Activated CD8-positive, alpha-beta T cell treated with anti-CD3 and anti-CD28 coated beads, Interleukin-2, amount 10 ng/mL, durations not matched to agents 7 days and 5 days (primary cell): ENCODE results near the gene PITPNC1. TPM values are rescaled to one million over a fixed set of nuclear protein-coding genes. Genes with fewer than 3 reads are reported as not detected.
"Not testable (repeated sequence)": the region's sequence is repeated elsewhere in the genome, so short reads cannot be mapped to it uniquely, and the experiment has no call there.

ENCODE experiments used
- ATAC-seq: fragments of 150-1000 bp; cut with Tn5 transposase; one replicate; pipeline ENCODE4 v1.10.0; 2021; ENCODE audit warnings: moderate library complexity
- CTCF ChIA-PET: fragments of 350-600 bp; sonication (Branson Sonifier 250); formaldehyde crosslinking; loops from one replicate; lab custom pipeline; 2021; ENCODE audit warnings: antibody characterized with exemption; lab: Charles Lee
- POLR2A ChIA-PET: fragments of 350-600 bp; sonication (Branson Sonifier 250); formaldehyde crosslinking; loops from one replicate; lab custom pipeline; 2021; ENCODE audit warnings: antibody characterized with exemption; lab: Charles Lee
- DNase-seq: peaks from one replicate; pipeline ENCODE4 v3.0.0-alpha.2; 2020
- H3K27ac Mint-ChIP-seq: one replicate; pipeline ENCODE4 v1.8.0; 2021; ENCODE audit warnings: mild to moderate bottlenecking, mixed read lengths
- H3K27me3 Mint-ChIP-seq: one replicate; pipeline ENCODE4 v1.8.0; 2021; ENCODE audit warnings: low read depth, mixed read lengths
- H3K36me3 Mint-ChIP-seq: one replicate; pipeline ENCODE4 v1.8.0; 2021; ENCODE audit warnings: low read depth, mixed read lengths
- H3K4me1 Mint-ChIP-seq: one replicate; pipeline ENCODE4 v1.8.0; 2021; ENCODE audit warnings: low read depth, mixed read lengths
- H3K4me3 Mint-ChIP-seq: one replicate; pipeline ENCODE4 v1.8.0; 2021; ENCODE audit warnings: mild to moderate bottlenecking, mixed read lengths
- H3K9me3 Mint-ChIP-seq: one replicate; pipeline ENCODE4 v1.8.0; 2022; ENCODE audit warnings: mixed read lengths; ENCODE audit not compliant: insufficient read depth
- total RNA-seq, 2 experiments: library from RNA; stranded (reverse); gene quantifications; one replicate each; pipeline ENCODE4 v1.2.3, GENCODE V29; 2021

Gene PITPNC1
- total RNA-seq, 2 experiments from 2014 or later: 74.0 to 76.5 TPM

DNA sequence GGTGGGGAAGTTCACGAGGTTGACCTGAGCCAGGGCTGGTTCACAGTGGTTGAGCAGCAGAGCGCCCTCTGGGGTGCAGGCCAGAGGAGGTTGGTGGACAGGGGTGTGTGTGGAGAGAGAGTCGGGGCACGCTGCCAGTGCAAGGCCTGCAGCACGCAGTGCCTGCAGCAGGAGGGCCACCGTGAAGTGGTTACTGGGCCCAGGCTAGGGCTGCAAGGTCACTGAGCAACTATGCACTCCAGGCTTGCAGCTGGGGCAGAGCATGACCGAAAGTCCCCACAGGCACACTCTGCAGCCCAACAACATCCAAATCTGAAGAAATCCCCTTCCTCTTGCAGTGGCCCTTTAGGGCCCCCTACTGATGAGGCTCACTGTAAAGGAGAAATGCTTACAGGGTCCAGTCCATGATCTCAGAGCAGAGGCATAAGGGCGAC is 251.5 kb downstream of the PITPNC1 start:
- no peak overlapping the region for H3K4me3 Mint-ChIP-seq
- no peaks in the 10 kb centered on the region for H3K9me3 Mint-ChIP-seq
- ChIA-PET CTCF (interaction anchor here (0.7 to 4.3 kb wide), 6 partner anchors 147 to 269 kb away, joined by 3 to 43 read pairs (median 3); partner anchors contain the start of gene PITPNC1), POLR2A (interaction anchor here (0.6 kb wide), 1 partner anchor 41 kb away, joined by 3 read pairs; no protein-coding TSS in a partner anchor)
- no peak overlapping the region for H3K27ac Mint-ChIP-seq
- DNase-seq (peak; percentile 23), ATAC-seq (peak; percentile 64)
- H3K36me3 Mint-ChIP-seq: peaks cover 16% of the 10 kb centered on the region
- H3K4me1 Mint-ChIP-seq: no peaks in the 10 kb centered on the region
- H3K27me3 Mint-ChIP-seq: no peaks in the 10 kb centered on the region

DNA sequence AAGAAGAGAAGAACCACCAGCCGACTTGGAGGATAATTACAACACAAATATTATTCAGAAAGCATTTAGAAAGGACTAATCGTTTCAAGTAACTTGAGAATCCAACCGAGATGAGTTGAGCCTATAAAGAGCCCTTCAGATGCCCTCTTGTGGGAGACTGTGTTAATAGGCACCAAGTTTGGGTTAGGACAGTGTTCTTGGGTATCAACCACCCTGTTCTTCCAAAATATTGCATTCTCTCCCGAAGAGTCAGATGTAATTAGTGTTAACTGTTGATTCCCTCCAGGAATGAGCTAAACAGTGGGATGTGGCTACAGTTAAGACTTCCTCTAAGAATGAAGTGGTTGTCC is 252.9 kb downstream of the PITPNC1 start:
- CTCF ChIA-PET: interaction anchor here (0.7 to 4.3 kb wide), 8 partner anchors 26 to 270 kb away, joined by 3 to 43 read pairs (median 3); partner anchors contain the start of gene PITPNC1
- DNase-seq (peak; percentile 24), ATAC-seq (no peak)
- Mint-ChIP-seq H3K9me3 (no peaks in the 10 kb centered on the region), H3K36me3 (peaks cover 24% of the 10 kb centered on the region), H3K27me3 (no peaks in the 10 kb centered on the region), H3K27ac (no peak overlapping the region), H3K4me1 (no peaks in the 10 kb centered on the region), H3K4me3 (no peak overlapping the region)
- POLR2A ChIA-PET: interaction anchor here (0.6 kb wide), 1 partner anchor 189 kb away, joined by 3 read pairs; no protein-coding TSS in a partner anchor

DNA sequence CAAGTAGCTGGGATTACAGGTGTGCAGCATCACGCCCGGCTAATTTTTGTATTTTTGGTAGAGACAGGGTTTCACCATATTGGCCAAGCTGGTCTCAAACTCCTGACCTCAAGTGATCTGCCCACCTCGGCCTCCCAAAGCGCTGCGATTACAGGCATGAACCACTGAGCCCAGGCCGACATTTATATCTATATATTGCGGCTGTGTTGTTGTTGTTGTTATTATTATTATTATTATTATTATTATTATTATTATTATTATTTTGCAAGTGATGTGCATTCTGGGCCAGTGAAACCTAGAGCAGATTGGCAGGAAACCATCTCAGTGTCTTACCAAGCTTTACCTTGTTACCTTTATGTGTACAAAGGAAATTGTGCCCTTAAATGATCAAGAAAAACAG is 253.8 kb downstream of the PITPNC1 start:
- H3K27ac Mint-ChIP-seq, H3K4me1 Mint-ChIP-seq, POLR2A ChIA-PET, H3K4me3 Mint-ChIP-seq, DNase-seq, H3K9me3 Mint-ChIP-seq, ATAC-seq, H3K27me3 Mint-ChIP-seq: not testable (repeated sequence)
- CTCF ChIA-PET: interaction anchor here (0.8 to 4.3 kb wide), 5 partner anchors 33 to 268 kb away, joined by 3 to 43 read pairs (median 5); partner anchors contain the start of gene PITPNC1
- peaks cover 30% of the 10 kb centered on the region for H3K36me3 Mint-ChIP-seq

DNA sequence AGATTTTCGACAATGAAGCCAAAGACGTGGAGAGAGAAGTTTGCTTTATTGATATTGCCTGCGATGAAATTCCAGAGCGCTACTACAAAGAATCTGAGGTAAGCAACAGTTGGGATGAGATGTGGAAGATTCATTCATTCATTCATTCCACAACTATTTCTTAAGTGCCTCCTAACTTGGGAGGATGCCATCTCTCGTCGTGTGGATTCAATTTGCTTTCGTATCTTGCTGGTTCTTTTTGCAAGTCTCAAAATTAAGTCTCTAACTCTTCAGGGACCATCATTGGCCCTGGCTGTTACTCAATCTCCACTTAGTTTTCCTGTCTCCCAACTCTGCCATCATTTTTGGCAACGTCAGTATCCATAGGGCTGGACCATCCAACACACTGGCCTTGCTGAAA is 255.1 kb downstream of the PITPNC1 start:
- H3K4me1 Mint-ChIP-seq: no peaks in the 10 kb centered on the region
- ATAC-seq (no peak), DNase-seq (no peak)
- no peak overlapping the region for H3K27ac Mint-ChIP-seq
- ChIA-PET POLR2A (no interaction called here), CTCF (no interaction called here)
- H3K27me3 Mint-ChIP-seq: no peaks in the 10 kb centered on the region
- no peak overlapping the region for H3K4me3 Mint-ChIP-seq
- no peaks in the 10 kb centered on the region for H3K9me3 Mint-ChIP-seq
- H3K36me3 Mint-ChIP-seq: peaks cover 31% of the 10 kb centered on the region

GRCh38 chr17:67633751-67634211 is 256.7 kb downstream of the PITPNC1 start:
- Mint-ChIP-seq H3K27ac (no peak overlapping the region), H3K27me3 (no peaks in the 10 kb centered on the region), H3K36me3 (peaks cover 31% of the 10 kb centered on the region), H3K4me3 (no peak overlapping the region), H3K9me3 (no peaks in the 10 kb centered on the region), H3K4me1 (no peaks in the 10 kb centered on the region)
- ChIA-PET POLR2A (no interaction called here), CTCF (no interaction called here)
- ATAC-seq: no peak
- no peak for DNase-seq

DNA sequence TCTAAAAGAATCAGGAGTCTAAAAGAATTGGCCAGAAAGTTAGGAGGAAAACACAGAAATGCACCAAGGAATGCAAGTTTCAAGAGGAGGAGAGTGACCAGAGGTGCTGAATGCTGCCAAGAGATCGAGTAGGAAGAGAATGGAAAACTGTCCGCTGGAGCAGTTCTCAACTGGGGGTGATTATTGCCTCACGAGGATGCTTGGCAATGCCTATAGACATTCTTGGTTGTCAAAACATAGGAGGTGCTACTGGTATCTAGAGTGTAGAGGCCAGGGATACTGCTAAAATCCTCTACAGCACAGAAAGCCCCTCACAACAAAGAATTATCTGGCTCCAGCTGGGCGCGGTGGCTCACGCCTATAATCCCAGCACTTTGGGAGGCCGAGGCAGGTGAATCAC is 258.6 kb downstream of the PITPNC1 start:
- Mint-ChIP-seq H3K36me3 (peaks cover 31% of the 10 kb centered on the region), H3K4me3 (no peak overlapping the region), H3K4me1 (no peaks in the 10 kb centered on the region), H3K27me3 (no peaks in the 10 kb centered on the region), H3K9me3 (no peaks in the 10 kb centered on the region), H3K27ac (no peak overlapping the region)
- ChIA-PET POLR2A (no interaction called here), CTCF (no interaction called here)
- no peak for DNase-seq
- no peak for ATAC-seq

- ChIA-PET POLR2A (no interaction called here), CTCF (no interaction called here)
- H3K4me3 Mint-ChIP-seq: no peak overlapping the region
- peaks cover 31% of the 10 kb centered on the region for H3K36me3 Mint-ChIP-seq
- no peak overlapping the region for H3K27ac Mint-ChIP-seq
- H3K27me3 Mint-ChIP-seq: no peaks in the 10 kb centered on the region
- no peaks in the 10 kb centered on the region for H3K4me1 Mint-ChIP-seq
- no peak for DNase-seq
- ATAC-seq: no peak
- H3K9me3 Mint-ChIP-seq: no peaks in the 10 kb centered on the region
Observed at GRCh38 chr17:67636312-67636711, 259.2 kb downstream of the PITPNC1 start.

DNA sequence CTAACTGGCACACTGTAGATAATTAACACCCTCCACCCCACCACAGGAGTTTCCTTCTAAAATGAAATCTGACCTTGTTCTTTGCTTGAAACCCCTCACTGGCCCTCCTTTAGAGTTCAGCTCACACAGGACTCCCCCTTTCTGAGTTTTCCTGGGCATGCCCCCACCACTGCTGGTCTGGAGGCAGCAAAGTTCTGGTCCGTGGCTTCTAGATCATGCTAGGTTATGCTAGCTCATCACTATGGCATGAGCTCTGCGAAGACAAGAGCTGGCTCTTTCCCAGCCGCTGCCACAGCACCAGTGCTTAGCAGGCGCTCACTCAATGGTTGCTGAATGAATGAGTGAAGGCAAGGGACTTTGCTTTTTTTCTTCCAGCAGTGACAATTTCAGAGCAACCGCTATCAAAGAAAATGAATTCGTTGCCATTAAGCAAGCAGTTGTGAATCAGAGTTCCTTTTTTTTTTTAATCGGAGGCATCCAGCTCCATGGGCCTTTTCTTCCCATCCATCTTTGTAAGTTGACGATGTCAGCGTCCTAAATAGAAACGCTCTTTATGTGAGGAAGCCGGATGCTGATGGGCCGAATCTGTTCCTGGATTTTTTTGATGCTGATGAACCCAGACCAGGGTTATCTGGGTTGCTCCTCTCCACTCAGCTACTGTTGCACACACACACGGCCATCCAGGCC is 259.9 kb downstream of the PITPNC1 start:
- ChIA-PET CTCF (interaction anchor here (0.7 to 1.3 kb wide), 2 partner anchors 16 to 263 kb away, joined by 4 to 6 read pairs; no protein-coding TSS in a partner anchor), POLR2A (no interaction called here)
- no peaks in the 10 kb centered on the region for H3K4me1 Mint-ChIP-seq
- DNase-seq (no peak), ATAC-seq (no peak)
- no peaks in the 10 kb centered on the region for H3K27me3 Mint-ChIP-seq
- peaks cover 28% of the 10 kb centered on the region for H3K36me3 Mint-ChIP-seq
- H3K27ac Mint-ChIP-seq: no peak overlapping the region
- H3K4me3 Mint-ChIP-seq: no peak overlapping the region
- no peaks in the 10 kb centered on the region for H3K9me3 Mint-ChIP-seq

GRCh38 chr17:67637901-67638641 is 261.0 kb downstream of the PITPNC1 start:
- Mint-ChIP-seq H3K27ac (no peak overlapping the region), H3K27me3 (no peaks in the 10 kb centered on the region), H3K4me3 (no peak overlapping the region), H3K4me1 (no peaks in the 10 kb centered on the region), H3K36me3 (peaks cover 21% of the 10 kb centered on the region), H3K9me3 (no peaks in the 10 kb centered on the region)
- ChIA-PET CTCF (interaction anchor here (1.3 kb wide), 1 partner anchor 264 kb away, joined by 4 read pairs; no protein-coding TSS in a partner anchor), POLR2A (no interaction called here)
- DNase-seq (no peak), ATAC-seq (no peak)

GRCh38 chr17:67638871-67639270 is 261.8 kb downstream of the PITPNC1 start:
- Mint-ChIP-seq H3K4me1 (no peaks in the 10 kb centered on the region), H3K9me3 (no peaks in the 10 kb centered on the region), H3K4me3 (no peak overlapping the region), H3K36me3 (peaks cover 16% of the 10 kb centered on the region), H3K27ac (no peak overlapping the region), H3K27me3 (no peaks in the 10 kb centered on the region)
- ChIA-PET POLR2A (no interaction called here), CTCF (no interaction called here)
- DNase-seq (no peak), ATAC-seq (no peak)

- H3K27ac Mint-ChIP-seq: no peak overlapping the region
- CTCF ChIA-PET: no interaction called here
- H3K27me3 Mint-ChIP-seq: no peaks in the 10 kb centered on the region
- no peak for DNase-seq
- no peak for ATAC-seq
- peaks cover 12% of the 10 kb centered on the region for H3K36me3 Mint-ChIP-seq
- no peaks in the 10 kb centered on the region for H3K4me1 Mint-ChIP-seq
- POLR2A ChIA-PET: no interaction called here
- H3K4me3 Mint-ChIP-seq: no peak overlapping the region
- H3K9me3 Mint-ChIP-seq: no peaks in the 10 kb centered on the region
Observed at GRCh38 chr17:67639555-67639954, 262.5 kb downstream of the PITPNC1 start.

DNA sequence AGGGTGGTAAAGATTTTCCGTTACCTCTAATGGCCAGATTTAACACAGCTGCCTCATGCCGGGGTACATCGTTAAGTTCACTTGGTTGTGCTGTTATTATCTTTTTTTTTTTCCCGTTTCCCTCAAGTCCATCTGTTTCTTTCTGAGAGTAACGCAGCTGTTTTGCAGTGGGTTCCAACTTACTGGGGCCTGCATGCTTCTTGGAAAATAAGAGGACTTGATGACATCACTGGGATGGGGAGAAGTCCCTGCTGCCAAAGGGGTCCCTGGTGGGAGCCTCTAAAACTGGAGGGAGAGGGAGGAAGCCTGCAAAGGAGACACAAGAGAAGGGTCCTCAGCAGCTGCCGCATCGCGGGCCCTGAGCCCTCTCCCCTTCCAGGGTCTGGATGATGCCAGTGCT is 262.9 kb downstream of the PITPNC1 start:
- DNase-seq: no peak
- ChIA-PET POLR2A (no interaction called here), CTCF (no interaction called here)
- no peaks in the 10 kb centered on the region for H3K27me3 Mint-ChIP-seq
- H3K4me3 Mint-ChIP-seq: no peak overlapping the region
- no peaks in the 10 kb centered on the region for H3K4me1 Mint-ChIP-seq
- ATAC-seq: no peak
- H3K27ac Mint-ChIP-seq: no peak overlapping the region
- peaks cover 12% of the 10 kb centered on the region for H3K36me3 Mint-ChIP-seq
- no peaks in the 10 kb centered on the region for H3K9me3 Mint-ChIP-seq
